GM23248 (cell line): ENCODE measurements around the gene TUBB3.
"Not testable (repeated sequence)": the region's sequence is repeated elsewhere in the genome, so short reads cannot be mapped to it uniquely, and the experiment has no call there.

Experiments
- EZH2 ChIP-seq: fragments of 200-600 bp; sonication (generic); IDR thresholded peaks from 2 replicates; pipeline ENCODE4 v1.6.1; 2018; ENCODE audit warnings: antibody characterized with exemption, mild to moderate bottlenecking; ENCODE audit not compliant: insufficient read depth, poor library complexity, severe bottlenecking
- EZH2phosphoT487 ChIP-seq: fragments of 200-600 bp; sonication (generic); IDR thresholded peaks from 2 replicates; pipeline ENCODE4 v1.6.1; 2018; ENCODE audit warnings: antibody characterized with exemption, moderate library complexity, mild to moderate bottlenecking, low read depth; ENCODE audit not compliant: insufficient read depth

DNA sequence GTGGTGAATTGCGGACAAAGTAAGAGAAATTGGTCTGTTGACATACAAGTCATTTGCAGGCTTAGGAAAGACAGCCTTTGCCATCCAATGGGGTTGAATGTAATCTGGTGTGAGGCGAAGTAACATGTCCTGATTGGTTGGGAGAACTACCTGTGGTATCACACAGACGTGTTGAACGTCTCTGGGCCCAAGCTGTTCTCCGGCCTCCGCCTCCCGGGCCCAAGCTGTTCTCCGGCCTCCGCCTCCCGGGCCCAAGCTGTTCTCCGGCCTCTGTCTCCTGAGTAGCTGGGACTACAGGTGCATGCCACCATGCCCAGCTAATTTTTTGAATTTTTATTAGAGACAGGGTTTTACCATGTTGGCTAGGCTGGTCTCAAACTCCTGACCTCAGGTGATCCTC lies 44.9 kb downstream of the TUBB3 start:
- not testable (repeated sequence) for TF ChIP-seq EZH2, EZH2phosphoT487
